ENCODE results near the gene TNFAIP2.

The TNFAIP2 gene

GRCh38 chr14:103127861-103128598 lies 4.8 kb downstream of the TNFAIP2 start:
- no peaks in the 10 kb centered on the region; the same call in 1 of the 2 replicates for H3K9me3 ChIP-seq
- no peaks in the 10 kb centered on the region for H3K27me3 ChIP-seq (ENCODE audit: low read depth)
- H3K36me3 ChIP-seq (replicated peaks): peaks cover 4% of the 10 kb centered on the region
- DNase-seq (ENCODE audit: low spot score in 2 of 2): no peak
- in situ Hi-C loops (cut with MboI; ENCODE audit: low sequenced_read_pairs): no loop called here
- H3K4me1 ChIP-seq: 0 out of 2 replicates have a peak, but pooled peaks cover 2% of the 10 kb centered on the region
- H3K4me3 ChIP-seq: no peak overlapping the region

- no peaks in the 10 kb centered on the region; the same call in 1 of the 2 replicates for H3K9me3 ChIP-seq
- in situ Hi-C loops (cut with MboI; ENCODE audit: low sequenced_read_pairs): no loop called here
- peaks cover 5% of the 10 kb centered on the region for H3K36me3 ChIP-seq (replicated peaks)
- no peaks in the 10 kb centered on the region for H3K27me3 ChIP-seq (ENCODE audit: low read depth)
- no peak for DNase-seq (ENCODE audit: low spot score in 2 of 2)
- H3K4me1 ChIP-seq: 0 out of 2 replicates have a peak, but pooled peaks cover 2% of the 10 kb centered on the region
- no peak overlapping the region for H3K4me3 ChIP-seq
Observed at GRCh38 chr14:103128631-103129300, 5.5 kb downstream of the TNFAIP2 start.

GRCh38 chr14:103129301-103130016 lies 6.2 kb downstream of the TNFAIP2 start:
- Histone ChIP-seq H3K4me3 (no peak overlapping the region), H3K9me3 (no peaks in the 10 kb centered on the region), H3K36me3 (replicated peaks) (peaks cover 5% of the 10 kb centered on the region), H3K4me1 (0 out of 2 replicates have a peak, but pooled peaks cover under 1% of the 10 kb centered on the region), H3K27me3 (ENCODE audit: low read depth) (no peaks in the 10 kb centered on the region)
- in situ Hi-C loops (cut with MboI; ENCODE audit: low sequenced_read_pairs): no loop called here
- DNase-seq (ENCODE audit: low spot score in 2 of 2): no peak

GRCh38 chr14:103130017-103130764 lies 6.9 kb downstream of the TNFAIP2 start:
- no peaks in the 10 kb centered on the region for H3K9me3 ChIP-seq
- H3K27me3 ChIP-seq (ENCODE audit: low read depth): no peaks in the 10 kb centered on the region
- H3K36me3 ChIP-seq (replicated peaks): peaks cover 5% of the 10 kb centered on the region
- no peaks in the 10 kb centered on the region for H3K4me1 ChIP-seq
- in situ Hi-C loops (cut with MboI; ENCODE audit: low sequenced_read_pairs): no loop called here
- H3K4me3 ChIP-seq: no peak overlapping the region
- no peak for DNase-seq (ENCODE audit: low spot score in 2 of 2)

GRCh38 chr14:103130965-103131364 lies 7.7 kb downstream of the TNFAIP2 start:
- Histone ChIP-seq H3K4me1 (no peaks in the 10 kb centered on the region), H3K27me3 (ENCODE audit: low read depth) (no peaks in the 10 kb centered on the region), H3K36me3 (replicated peaks) (peaks cover 5% of the 10 kb centered on the region), H3K9me3 (no peaks in the 10 kb centered on the region), H3K4me3 (no peak overlapping the region)
- DNase-seq (ENCODE audit: low spot score in 2 of 2): no peak
- in situ Hi-C loops (cut with MboI; ENCODE audit: low sequenced_read_pairs): no loop called here

- H3K36me3 ChIP-seq (replicated peaks): peaks cover 5% of the 10 kb centered on the region
- H3K9me3 ChIP-seq: no peaks in the 10 kb centered on the region
- in situ Hi-C loops (cut with MboI; ENCODE audit: low sequenced_read_pairs): no loop called here
- H3K27me3 ChIP-seq (ENCODE audit: low read depth): no peaks in the 10 kb centered on the region
- no peak overlapping the region for H3K4me3 ChIP-seq
- DNase-seq (ENCODE audit: low spot score in 2 of 2): no peak
- no peaks in the 10 kb centered on the region for H3K4me1 ChIP-seq
Observed at GRCh38 chr14:103131580-103131979, 8.3 kb downstream of the TNFAIP2 start.

GRCh38 chr14:103132381-103133209 lies 9.3 kb downstream of the TNFAIP2 start:
- no peaks in the 10 kb centered on the region for H3K9me3 ChIP-seq
- H3K36me3 ChIP-seq (replicated peaks): peaks cover 5% of the 10 kb centered on the region
- H3K27me3 ChIP-seq (ENCODE audit: low read depth): no peaks in the 10 kb centered on the region
- H3K4me1 ChIP-seq: no peaks in the 10 kb centered on the region
- in situ Hi-C loops (cut with MboI; ENCODE audit: low sequenced_read_pairs): no loop called here
- no peak overlapping the region for H3K4me3 ChIP-seq
- no peak for DNase-seq (ENCODE audit: low spot score in 2 of 2)

- Histone ChIP-seq H3K9me3 (no peaks in the 10 kb centered on the region), H3K27me3 (ENCODE audit: low read depth) (no peaks in the 10 kb centered on the region), H3K4me1 (no peaks in the 10 kb centered on the region), H3K4me3 (no peak overlapping the region), H3K36me3 (replicated peaks) (peaks cover 5% of the 10 kb centered on the region)
- no peak for DNase-seq (ENCODE audit: low spot score in 2 of 2)
- in situ Hi-C loops (cut with MboI; ENCODE audit: low sequenced_read_pairs): no loop called here
Observed at GRCh38 chr14:103133210-103134140, 10.2 kb downstream of the TNFAIP2 start.

- in situ Hi-C loops (cut with MboI; ENCODE audit: low sequenced_read_pairs): no loop called here
- Histone ChIP-seq H3K4me3 (no peak overlapping the region), H3K27me3 (ENCODE audit: low read depth) (no peaks in the 10 kb centered on the region), H3K36me3 (replicated peaks) (peaks cover 5% of the 10 kb centered on the region), H3K4me1 (no peaks in the 10 kb centered on the region), H3K9me3 (no peaks in the 10 kb centered on the region)
- no peak for DNase-seq (ENCODE audit: low spot score in 2 of 2)
Observed at GRCh38 chr14:103134405-103134804, 11.1 kb downstream of the TNFAIP2 start.

GRCh38 chr14:103134919-103135318 lies 11.7 kb downstream of the TNFAIP2 start:
- Histone ChIP-seq H3K4me1 (no peaks in the 10 kb centered on the region), H3K4me3 (no peak overlapping the region), H3K27me3 (ENCODE audit: low read depth) (no peaks in the 10 kb centered on the region), H3K36me3 (replicated peaks) (peaks cover 5% of the 10 kb centered on the region), H3K9me3 (no peaks in the 10 kb centered on the region)
- in situ Hi-C loops (cut with MboI; ENCODE audit: low sequenced_read_pairs): no loop called here
- no peak for DNase-seq (ENCODE audit: low spot score in 2 of 2)

- in situ Hi-C loops (cut with MboI; ENCODE audit: low sequenced_read_pairs): no loop called here
- Histone ChIP-seq H3K4me3 (no peak overlapping the region), H3K27me3 (ENCODE audit: low read depth) (no peaks in the 10 kb centered on the region), H3K36me3 (replicated peaks) (peaks cover 5% of the 10 kb centered on the region), H3K4me1 (no peaks in the 10 kb centered on the region), H3K9me3 (no peaks in the 10 kb centered on the region)
- no peak for DNase-seq (ENCODE audit: low spot score in 2 of 2)
Observed at GRCh38 chr14:103135333-103136260, 12.3 kb downstream of the TNFAIP2 start.

Measured in HAP-1 (cell line).